HG03196 (cell line): ENCODE data around the gene RHO.

Source experiments
- ATAC-seq: cut with Tn5 transposase; IDR thresholded peaks from one replicate; pipeline ENCODE4 v1.9.1; 2021; ENCODE audit not compliant: unreplicated experiment

The RHO gene

GRCh38 chr3:129558772-129559564 lies 30.5 kb downstream of the RHO start:
- ATAC-seq = no peak

GRCh38 chr3:129559565-129560079 lies 31.2 kb downstream of the RHO start:
- ATAC-seq = no peak

GRCh38 chr3:129560269-129560787 lies 31.9 kb downstream of the RHO start:
- no peak for ATAC-seq

GRCh38 chr3:129560911-129561594 lies 32.6 kb downstream of the RHO start:
- no peak for ATAC-seq

GRCh38 chr3:129561619-129562248 lies 33.3 kb downstream of the RHO start:
- no peak for ATAC-seq

GRCh38 chr3:129562803-129563202 lies 34.4 kb downstream of the RHO start:
- ATAC-seq = no peak

- no peak for ATAC-seq
Measured at GRCh38 chr3:129563332-129563731, 34.9 kb downstream of the RHO start.

- ATAC-seq = no peak
Measured at GRCh38 chr3:129563850-129564535, 35.6 kb downstream of the RHO start.

- ATAC-seq = no peak
Measured at GRCh38 chr3:129564981-129565644, 36.7 kb downstream of the RHO start.

GRCh38 chr3:129565902-129566301 lies 37.5 kb downstream of the RHO start:
- ATAC-seq = no peak

- no peak for ATAC-seq
Measured at GRCh38 chr3:129567176-129567705, 38.8 kb downstream of the RHO start.

GRCh38 chr3:129567939-129568338 lies 39.5 kb downstream of the RHO start:
- ATAC-seq = no peak

GRCh38 chr3:129569856-129570255 lies 41.4 kb downstream of the RHO start:
- ATAC-seq = no peak

- ATAC-seq = no peak
Measured at GRCh38 chr3:129571605-129572547, 43.4 kb downstream of the RHO start.

- no peak for ATAC-seq
Measured at GRCh38 chr3:129572603-129573002, 44.2 kb downstream of the RHO start.

- no peak for ATAC-seq
Measured at GRCh38 chr3:129573493-129573892, 45.1 kb downstream of the RHO start.

- no peak for ATAC-seq
Measured at GRCh38 chr3:129574206-129574605, 45.8 kb downstream of the RHO start.

- no peak for ATAC-seq
Measured at GRCh38 chr3:129575233-129575996, 47.0 kb downstream of the RHO start.
